GM10248 (cell line): Measurements from ENCODE around the gene FUT7.

Experiments used
- CTCF ChIA-PET: fragments of 300-600 bp; sonication (Branson Sonifier 250); formaldehyde crosslinking; extraction: SDS; loops from one replicate; lab custom pipeline; 2021; ENCODE audit warnings: antibody characterized with exemption; lab: Yijun Ruan, JAX
- POLR2A ChIA-PET: fragments of 350-650 bp; sonication (Branson Sonifier 250); formaldehyde crosslinking; extraction: SDS; loops from one replicate; lab custom pipeline; 2020; ENCODE audit warnings: antibody characterized with exemption; lab: Yijun Ruan, JAX
- DNase-seq: peaks from one replicate; pipeline ENCODE4 v3.0.0; 2012; ENCODE audit errors: extremely low spot score
- TF ChIP-seq, protein P1 (sequence below): IDR thresholded peaks from 2 replicates; pipeline ENCODE4 v1.5.1; 2012; ENCODE audit warnings: mild to moderate bottlenecking, low read depth; ENCODE audit errors: extremely low read depth, missing control alignments, control extremely low read depth

FUT7 gene

DNA sequence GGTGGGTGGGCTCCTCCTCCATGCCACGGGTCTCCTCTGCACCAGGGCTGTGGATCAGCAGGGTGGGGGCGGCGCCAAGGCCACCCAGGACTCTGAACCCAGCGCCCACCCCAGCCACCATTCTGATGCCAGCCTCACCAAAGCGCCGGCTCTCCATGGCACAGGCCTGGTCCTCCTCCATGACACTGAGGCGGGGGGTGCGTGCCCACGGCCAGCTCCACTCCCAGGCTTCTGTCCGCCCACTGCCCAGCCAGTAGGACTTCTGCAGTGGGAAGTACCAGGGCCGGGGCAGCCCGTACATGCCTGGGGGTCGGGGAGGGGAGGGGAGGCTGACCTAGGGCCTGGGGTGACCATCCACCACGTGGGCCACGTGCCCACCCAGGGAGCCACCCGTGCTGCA, 15.5 kb downstream of the FUT7 start:
- ChIA-PET POLR2A (no interaction called here), CTCF (interaction anchor here (1.5 kb wide), 1 partner anchor 13 kb away, joined by 7 read pairs; the partner anchor contains the start of gene ABCA2)
- TF ChIP-seq, protein P1, sequence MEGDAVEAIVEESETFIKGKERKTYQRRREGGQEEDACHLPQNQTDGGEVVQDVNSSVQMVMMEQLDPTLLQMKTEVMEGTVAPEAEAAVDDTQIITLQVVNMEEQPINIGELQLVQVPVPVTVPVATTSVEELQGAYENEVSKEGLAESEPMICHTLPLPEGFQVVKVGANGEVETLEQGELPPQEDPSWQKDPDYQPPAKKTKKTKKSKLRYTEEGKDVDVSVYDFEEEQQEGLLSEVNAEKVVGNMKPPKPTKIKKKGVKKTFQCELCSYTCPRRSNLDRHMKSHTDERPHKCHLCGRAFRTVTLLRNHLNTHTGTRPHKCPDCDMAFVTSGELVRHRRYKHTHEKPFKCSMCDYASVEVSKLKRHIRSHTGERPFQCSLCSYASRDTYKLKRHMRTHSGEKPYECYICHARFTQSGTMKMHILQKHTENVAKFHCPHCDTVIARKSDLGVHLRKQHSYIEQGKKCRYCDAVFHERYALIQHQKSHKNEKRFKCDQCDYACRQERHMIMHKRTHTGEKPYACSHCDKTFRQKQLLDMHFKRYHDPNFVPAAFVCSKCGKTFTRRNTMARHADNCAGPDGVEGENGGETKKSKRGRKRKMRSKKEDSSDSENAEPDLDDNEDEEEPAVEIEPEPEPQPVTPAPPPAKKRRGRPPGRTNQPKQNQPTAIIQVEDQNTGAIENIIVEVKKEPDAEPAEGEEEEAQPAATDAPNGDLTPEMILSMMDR = no peak
- DNase-seq = no peak

DNA sequence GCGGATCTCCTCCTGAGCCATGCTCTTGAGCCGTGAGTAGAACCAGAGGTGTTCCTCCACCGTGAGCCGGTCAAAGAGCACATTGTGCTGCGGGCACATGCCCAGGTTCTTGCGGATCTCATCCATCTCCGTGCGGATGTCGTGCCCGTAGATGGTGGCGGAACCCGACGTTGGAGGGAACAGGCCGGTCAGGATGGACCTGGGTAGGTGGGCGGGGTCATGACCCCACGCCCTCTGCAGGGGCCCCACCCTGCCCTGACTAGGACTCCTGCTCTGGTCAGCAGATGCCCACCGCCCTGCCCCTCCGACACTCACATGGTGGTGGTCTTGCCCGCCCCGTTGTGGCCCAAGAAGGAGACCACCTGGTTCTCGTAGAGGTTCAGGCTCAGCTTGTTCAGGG, 15.9 kb downstream of the FUT7 start:
- no peak for DNase-seq
- POLR2A ChIA-PET = no interaction called here
- TF ChIP-seq, protein P1 = no peak
- CTCF ChIA-PET = interaction anchor here (1.3 to 1.5 kb wide), 2 partner anchors 13 to 48 kb away, joined by 3 to 7 read pairs; partner anchors contain the start of gene ABCA2

DNA sequence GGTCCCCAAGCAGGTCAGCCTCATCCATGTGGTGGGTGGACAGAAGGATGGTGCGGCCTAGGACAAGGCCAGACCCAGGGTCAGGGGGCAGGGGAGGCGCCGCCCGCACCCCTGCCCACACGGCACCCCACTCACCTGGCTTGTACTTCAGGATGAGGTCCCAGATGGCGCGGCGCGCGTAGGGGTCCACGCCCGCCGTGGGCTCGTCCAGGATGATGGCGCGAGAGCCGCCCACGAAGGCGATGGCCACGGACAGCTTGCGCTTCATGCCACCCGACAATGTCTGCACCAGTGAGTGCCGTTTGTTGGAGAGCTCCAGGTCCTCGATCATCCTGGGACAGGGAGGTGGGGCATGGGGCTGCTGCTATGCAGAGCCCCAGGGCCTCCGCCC, 16.4 kb downstream of the FUT7 start:
- POLR2A ChIA-PET = no interaction called here
- CTCF ChIA-PET = interaction anchor here (1.3 to 1.5 kb wide), 3 partner anchors 14 to 48 kb away, joined by 3 to 7 read pairs (median 3); partner anchors contain the start of gene ABCA2
- no peak for DNase-seq
- TF ChIP-seq, protein P1 = no peak

DNA sequence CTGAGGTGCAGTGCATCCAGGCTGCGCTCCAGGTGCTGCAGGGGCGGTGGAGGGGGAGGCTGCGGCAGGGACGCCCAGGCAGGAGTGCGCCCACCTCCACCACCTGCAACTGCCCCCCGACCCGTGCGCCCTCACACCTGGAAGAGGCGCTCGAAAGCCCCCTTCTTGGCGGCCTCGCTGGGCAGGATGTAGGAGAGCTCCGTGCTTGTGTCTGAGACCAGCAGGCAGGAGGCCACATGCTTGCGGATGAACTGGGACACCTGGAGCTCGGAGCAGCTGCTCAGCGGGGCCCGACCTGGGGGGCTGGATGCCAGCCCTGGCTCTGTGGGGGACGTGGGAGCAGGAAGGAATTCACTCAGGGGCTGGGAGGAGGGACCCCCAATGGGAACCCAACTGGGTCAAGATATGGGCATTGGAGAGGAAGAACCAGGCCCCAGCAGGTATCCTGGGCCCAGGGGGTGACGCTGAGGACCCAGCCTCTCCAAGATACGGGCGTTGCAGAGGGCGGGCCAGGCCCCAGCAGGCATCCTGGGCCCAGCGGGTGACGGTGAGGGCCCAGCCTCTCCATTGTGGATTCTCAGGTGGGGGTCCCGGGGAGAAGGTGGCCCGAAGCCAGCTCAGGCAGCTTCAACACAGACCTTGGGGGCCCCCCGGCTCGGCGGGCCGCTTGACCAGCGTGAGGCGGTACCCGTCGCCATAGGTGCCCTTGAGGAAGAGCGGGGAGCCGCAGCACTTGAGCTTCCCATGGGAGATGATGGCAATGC, 16.9 kb downstream of the FUT7 start:
- no peak for DNase-seq
- ChIA-PET POLR2A (no interaction called here), CTCF (interaction anchor here (0.9 to 1.5 kb wide), 4 partner anchors 11 to 49 kb away, joined by 3 to 7 read pairs (median 3); partner anchors contain the start of gene ABCA2)
- TF ChIP-seq, protein P1 = no peak

DNA sequence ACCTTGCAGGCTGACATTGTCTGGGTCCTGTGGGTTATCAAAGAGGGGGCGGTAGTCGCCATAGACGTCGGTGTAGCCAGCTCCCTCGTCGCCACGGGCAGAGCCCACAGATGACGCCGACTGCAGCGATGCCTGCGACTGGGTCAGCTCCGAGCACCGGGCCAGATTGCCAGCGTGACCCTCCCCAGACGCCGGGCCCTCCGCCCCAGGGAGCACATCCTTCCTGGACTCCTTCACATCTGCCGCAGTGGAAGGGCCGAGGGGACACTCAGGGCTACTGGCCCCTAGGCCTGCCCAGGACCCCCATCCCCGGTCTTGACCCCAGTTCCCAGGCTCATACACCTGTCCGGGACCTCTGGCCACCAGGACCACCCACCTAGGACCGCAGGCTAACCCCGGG, 17.7 kb downstream of the FUT7 start:
- TF ChIP-seq, protein P1 = no peak
- POLR2A ChIA-PET = no interaction called here
- CTCF ChIA-PET = interaction anchor here (0.9 to 1.3 kb wide), 2 partner anchors 12 to 21 kb away, joined by 3 read pairs; no protein-coding TSS in a partner anchor

DNA sequence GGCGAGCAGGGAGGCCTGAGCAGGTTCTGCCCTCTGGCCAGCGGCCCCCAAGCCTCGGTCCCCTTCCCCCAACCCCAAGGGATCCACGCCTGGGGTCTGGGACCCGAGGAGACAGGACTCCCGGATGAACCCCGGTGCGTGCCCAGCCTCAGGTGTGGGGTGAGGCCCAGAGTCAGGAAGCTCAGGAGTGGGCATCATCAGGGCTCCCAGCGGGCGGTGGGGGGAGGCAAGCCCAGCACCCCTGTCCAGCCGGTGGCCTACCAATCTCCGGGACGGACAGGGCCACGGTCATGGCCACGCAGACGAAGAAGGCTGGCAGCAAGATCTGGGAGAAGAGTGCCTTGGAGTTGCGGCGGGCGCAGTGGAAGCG, 18.3 kb downstream of the FUT7 start:
- POLR2A ChIA-PET = no interaction called here
- CTCF ChIA-PET = no interaction called here
- TF ChIP-seq, protein P1 = no peak
- no peak for DNase-seq

More for the DNA sequence above, 17.7 kb downstream of the FUT7 start:
- DNase-seq = no peak
